B cell (primary cell): ENCODE data around the gene RNASEH1. TPM values are rescaled to one million over a fixed set of nuclear protein-coding genes. Genes with fewer than 3 reads are reported as not detected.
"Not testable (repeated sequence)": the region's sequence is repeated elsewhere in the genome, so short reads cannot be mapped to it uniquely, and the experiment has no call there.

Experiments
- ATAC-seq: fragments of 200-7000 bp; cut with Tn5 transposase; one replicate; pipeline ENCODE4 v1.10.0; 2021; ENCODE audit warnings: low read depth, mild to moderate bottlenecking, moderate number of reproducible peaks, moderate library complexity
- CTCF ChIA-PET: fragments of 350-600 bp; sonication (Branson Sonifier 250); formaldehyde crosslinking; loops from one replicate; lab custom pipeline; 2021; ENCODE audit warnings: antibody characterized with exemption, inconsistent platforms; lab: Charles Lee
- POLR2A ChIA-PET: fragments of 350-600 bp; sonication (Branson Sonifier 250); formaldehyde crosslinking; loops from one replicate; lab custom pipeline; 2021; ENCODE audit warnings: antibody characterized with exemption; lab: Charles Lee
- DNase-seq: peaks from one replicate; pipeline ENCODE4 v3.0.0; 2013
- H2AFZ ChIP-seq: 2 replicates; pipeline ENCODE4 v1.6.1; 2012; ENCODE audit warnings: mild to moderate bottlenecking, low read depth, low read length; ENCODE audit not compliant: insufficient read depth, poor library complexity, severe bottlenecking
- H3K27ac ChIP-seq, 2 donors: 1 replicate in 1 of 2; 2 replicates in 1 of 2; pipeline ENCODE4 v1.5.1; 2012 to 2013; ENCODE audit warnings: low read length in 2 of 2, mild to moderate bottlenecking in 2 of 2, moderate library complexity in 1 of 2
- H3K27me3 ChIP-seq, 4 experiments: fragments of 200-600 bp in 1 of 4; sonication (generic) in 1 of 4; replicated peaks in 1 of 4; 1 replicate in 2 of 4; 2 replicates in 2 of 4; pipeline versions ENCODE4 v1.6.1 to v1.7.0; 2013 to 2016; ENCODE audit warnings: low read length in 3 of 4, mild to moderate bottlenecking in 2 of 4, mixed read lengths in 1 of 4, moderate library complexity in 1 of 4; ENCODE audit not compliant: insufficient read depth in 4 of 4, control insufficient read depth in 3 of 4; ENCODE audit errors: control extremely low read depth in 1 of 4
- H3K36me3 ChIP-seq, 2 experiments: replicated peaks in 1 of 2; 1 replicate in 1 of 2; 2 replicates in 1 of 2; pipeline versions ENCODE4 v1.6.1 to v1.7.1; 2013; ENCODE audit warnings: low read length in 1 of 2; ENCODE audit not compliant: insufficient read depth in 2 of 2, control insufficient read depth in 1 of 2; ENCODE audit errors: control extremely low read depth in 1 of 2, extremely low read depth in 1 of 2
- H3K4me1 ChIP-seq, 2 donors: fragments of 200-600 bp in 1 of 2; sonication (generic) in 1 of 2; 1 replicate in 1 of 2; 2 replicates in 1 of 2; pipeline versions ENCODE4 v1.5.1 to v1.6.1; 2013 to 2017; ENCODE audit warnings: low read length in 2 of 2; ENCODE audit not compliant: control insufficient read depth in 2 of 2, insufficient read depth in 2 of 2
- H3K4me2 ChIP-seq: replicated peaks from 2 replicates; pipeline ENCODE3; 2012; ENCODE audit warnings: mild to moderate bottlenecking, low read depth, low read length; ENCODE audit not compliant: poor library complexity, severe bottlenecking
- H3K4me3 ChIP-seq, 5 experiments: fragments of 200-600 bp in 1 of 5; sonication (generic) in 1 of 5; 1 replicate in 3 of 5; 2 replicates in 2 of 5; pipeline versions ENCODE4 v1.5.1 to v1.7.0; 2011 to 2016; ENCODE audit warnings: low read length in 4 of 5, mild to moderate bottlenecking in 4 of 5, low read depth in 2 of 5, control low read depth in 1 of 5, moderate library complexity in 1 of 5; ENCODE audit not compliant: insufficient read depth in 1 of 5; ENCODE audit errors: control extremely low read depth in 1 of 5, extremely low read depth in 1 of 5
- H3K79me2 ChIP-seq: fragments of 200-600 bp; sonication (generic); one replicate; pipeline ENCODE4 v1.6.0; 2016; ENCODE audit warnings: low read length; ENCODE audit not compliant: control insufficient read depth, insufficient read depth
- H3K9ac ChIP-seq: fragments of 200-600 bp; sonication (generic); 2 replicates; pipeline ENCODE4 v1.6.1; 2017; ENCODE audit warnings: mild to moderate bottlenecking, low read length, moderate library complexity
- H3K9me3 ChIP-seq, 3 donors: one replicate each; pipeline versions ENCODE4 v1.6.1 to v1.7.1; 2013; ENCODE audit warnings: low read length in 2 of 3; ENCODE audit not compliant: control insufficient read depth in 2 of 3, insufficient read depth in 1 of 3; ENCODE audit errors: control extremely low read depth in 1 of 3
- H4K20me1 ChIP-seq: 2 replicates; pipeline ENCODE4 v1.6.0; 2012; ENCODE audit warnings: mild to moderate bottlenecking, low read length; ENCODE audit not compliant: insufficient read depth, control insufficient read depth, poor library complexity, severe bottlenecking
- H3K27ac Mint-ChIP-seq: one replicate; pipeline ENCODE4 v1.8.0; 2021; ENCODE audit warnings: mixed read lengths
- H3K27me3 Mint-ChIP-seq: one replicate; pipeline ENCODE4 v1.8.0; 2021; ENCODE audit warnings: mixed read lengths
- H3K4me1 Mint-ChIP-seq: one replicate; pipeline ENCODE4 v1.8.0; 2021; ENCODE audit warnings: mixed read lengths
- H3K4me3 Mint-ChIP-seq: one replicate; pipeline ENCODE4 v1.8.0; 2021; ENCODE audit warnings: mixed read lengths
- H3K9me3 Mint-ChIP-seq: one replicate; pipeline ENCODE4 v1.8.0; 2022; ENCODE audit warnings: mixed read lengths; ENCODE audit not compliant: insufficient read depth
- EZH2 ChIP-seq: IDR thresholded peaks from 2 replicates; pipeline ENCODE4 v1.6.1; 2012; ENCODE audit warnings: borderline replicate concordance, low read depth, mild to moderate bottlenecking, moderate library complexity, low read length; ENCODE audit not compliant: insufficient read depth, poor library complexity, severe bottlenecking
- WGBS: methylation state at CpG from one replicate; pipeline ENCODE4 v1.1.5; 2013; ENCODE audit warnings: missing lambda C conversion rate; ENCODE audit not compliant: insufficient coverage; 5-methylcytosine and 5-hydroxymethylcytosine counted together
- intact Hi-C: fragments of 100-400 bp; cut with micrococcal nuclease; formaldehyde crosslinking; loops from one replicate; pipeline ENCODE4 v1.10.0; 2022
- polyA plus RNA-seq: library from polyadenylated mRNA; depleted of rRNA; stranded (reverse); fragments of >200 nt; gene quantifications from 2 replicates; pipeline ENCODE4 v1.2.3, GENCODE V29; 2012
- total RNA-seq, 2 donors: library from RNA; stranded (reverse); fragments of 120-200 nt in 1 of 2; gene quantifications; 1 replicate in 1 of 2; 2 replicates in 1 of 2; pipeline versions ENCODE4 v1.2.3 to v1.2.4, GENCODE V29; 2013 to 2022
- TF ChIP-seq, protein P1 (sequence below): fragments of 200-600 bp; IDR thresholded peaks from one replicate; pipeline ENCODE4 v1.8.0; 2022; ENCODE audit warnings: antibody characterized with exemption, mild to moderate bottlenecking

Gene RNASEH1
- total and polyA plus RNA-seq, 2 donors (not counting 1 experiment from before 2014, with no cell fraction given), result 7.2 to 25.1 TPM

DNA sequence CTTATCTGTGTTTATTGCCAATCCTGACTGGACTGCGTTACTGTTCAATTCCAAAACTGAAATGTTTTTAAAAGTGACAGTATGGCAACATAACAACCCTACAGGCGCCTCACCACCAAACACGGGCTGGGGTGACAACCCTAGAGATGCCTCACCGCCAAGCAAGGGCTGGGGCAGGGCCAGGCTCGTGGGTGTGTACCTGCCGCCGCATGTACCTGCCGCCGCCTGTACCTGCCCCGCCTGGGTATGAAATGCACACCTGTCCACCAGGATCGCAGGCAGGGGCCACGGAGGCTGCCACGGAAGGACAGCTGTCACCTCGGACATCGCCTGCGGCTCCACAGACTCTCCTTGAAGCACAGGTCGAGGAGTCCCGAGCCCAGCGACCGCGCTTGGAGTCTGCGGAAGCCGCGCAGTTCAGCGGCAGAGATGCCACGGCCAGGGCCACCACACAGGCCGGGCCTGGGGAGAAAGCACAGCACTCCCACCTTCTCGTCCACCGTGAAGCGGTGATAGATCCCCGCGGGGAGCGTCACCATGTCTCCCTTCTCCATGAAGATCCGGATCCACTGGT lies 57.7 kb downstream of the RNASEH1 start:
- CTCF ChIA-PET, result no interaction called here
- peaks cover 16% of the 10 kb centered on the region for H3K79me2 ChIP-seq
- peaks cover 3 to 44% of the 10 kb centered on the region in 2 experiments for H3K36me3 ChIP-seq
- WGBS, result 97% methylated on average over 30 of the region's 34 CpGs
- POLR2A ChIA-PET, result no interaction called here
- TF ChIP-seq, protein P1, sequence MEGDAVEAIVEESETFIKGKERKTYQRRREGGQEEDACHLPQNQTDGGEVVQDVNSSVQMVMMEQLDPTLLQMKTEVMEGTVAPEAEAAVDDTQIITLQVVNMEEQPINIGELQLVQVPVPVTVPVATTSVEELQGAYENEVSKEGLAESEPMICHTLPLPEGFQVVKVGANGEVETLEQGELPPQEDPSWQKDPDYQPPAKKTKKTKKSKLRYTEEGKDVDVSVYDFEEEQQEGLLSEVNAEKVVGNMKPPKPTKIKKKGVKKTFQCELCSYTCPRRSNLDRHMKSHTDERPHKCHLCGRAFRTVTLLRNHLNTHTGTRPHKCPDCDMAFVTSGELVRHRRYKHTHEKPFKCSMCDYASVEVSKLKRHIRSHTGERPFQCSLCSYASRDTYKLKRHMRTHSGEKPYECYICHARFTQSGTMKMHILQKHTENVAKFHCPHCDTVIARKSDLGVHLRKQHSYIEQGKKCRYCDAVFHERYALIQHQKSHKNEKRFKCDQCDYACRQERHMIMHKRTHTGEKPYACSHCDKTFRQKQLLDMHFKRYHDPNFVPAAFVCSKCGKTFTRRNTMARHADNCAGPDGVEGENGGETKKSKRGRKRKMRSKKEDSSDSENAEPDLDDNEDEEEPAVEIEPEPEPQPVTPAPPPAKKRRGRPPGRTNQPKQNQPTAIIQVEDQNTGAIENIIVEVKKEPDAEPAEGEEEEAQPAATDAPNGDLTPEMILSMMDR, result no peak
- no peak for TF ChIP-seq EZH2
- no peaks in the 10 kb centered on the region for H3K4me1 Mint-ChIP-seq
- no peak overlapping the region for H3K27ac Mint-ChIP-seq
- no peaks in the 10 kb centered on the region for H3K27me3 Mint-ChIP-seq
- no peaks in the 10 kb centered on the region for H3K27me3 ChIP-seq
- ATAC-seq (no peak), DNase-seq (no peak)
- no peak overlapping the region for H3K4me3 Mint-ChIP-seq
- no peak overlapping the region for H3K9ac ChIP-seq
- H2AFZ ChIP-seq, result no peak overlapping the region
- no peak overlapping the region for H3K27ac ChIP-seq
- no peak overlapping the region for H3K4me2 ChIP-seq
- H4K20me1 ChIP-seq, result no peaks in the 10 kb centered on the region
- intact Hi-C loops, result no loop called here
- H3K9me3 ChIP-seq, result no peaks in the 10 kb centered on the region
- no peaks in the 10 kb centered on the region for H3K9me3 Mint-ChIP-seq
- H3K4me3 ChIP-seq, result no peak overlapping the region
- no peaks in the 10 kb centered on the region for H3K4me1 ChIP-seq

DNA sequence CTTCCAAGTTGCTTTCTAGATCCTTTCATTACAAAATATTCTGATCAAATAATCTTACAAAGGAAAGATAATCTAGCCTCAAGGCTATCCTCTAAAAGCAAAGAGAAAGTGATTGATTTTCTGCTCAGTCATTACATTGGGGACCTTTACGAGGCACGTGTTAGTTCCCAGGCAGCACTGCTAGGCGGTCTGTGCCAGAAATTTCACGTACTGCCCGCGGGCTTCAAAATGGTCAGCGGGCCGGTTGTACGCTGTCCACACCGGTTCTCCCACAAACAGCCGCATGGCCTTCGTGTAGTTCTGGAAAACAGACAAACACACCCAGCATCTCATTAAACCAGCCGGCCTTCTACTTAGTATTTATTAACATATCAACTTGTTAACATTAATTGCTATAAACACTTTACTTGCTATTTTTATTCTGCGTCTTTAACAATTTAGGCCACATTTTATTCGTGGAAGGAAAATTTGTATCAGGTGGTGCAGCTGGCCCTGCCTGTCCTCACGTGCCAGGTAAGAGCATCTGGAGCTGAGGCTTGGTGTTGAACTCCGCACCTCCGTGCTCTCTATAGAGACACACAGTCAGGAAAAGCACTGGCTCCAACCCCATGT lies 59.2 kb downstream of the RNASEH1 start:
- Histone ChIP-seq H3K27me3 (no peaks in the 10 kb centered on the region), H3K9me3 (no peaks in the 10 kb centered on the region), H3K9ac (no peak overlapping the region), H4K20me1 (no peaks in the 10 kb centered on the region), H3K4me1 (no peaks in the 10 kb centered on the region), H3K4me3 (no peak overlapping the region), H3K27ac (no peak overlapping the region), H2AFZ (no peak overlapping the region), H3K36me3 (peaks cover 3 to 35% of the 10 kb centered on the region in 2 experiments), H3K79me2 (peaks cover 9% of the 10 kb centered on the region), H3K4me2 (no peak overlapping the region)
- no peak for ATAC-seq
- over 99% methylated on average over 17 of the region's 18 CpGs for WGBS
- no peaks in the 10 kb centered on the region for H3K4me1 Mint-ChIP-seq
- intact Hi-C loops, result no loop called here
- ChIA-PET POLR2A (no interaction called here), CTCF (no interaction called here)
- no peaks in the 10 kb centered on the region for H3K27me3 Mint-ChIP-seq
- no peak for DNase-seq
- H3K9me3 Mint-ChIP-seq, result no peaks in the 10 kb centered on the region
- H3K27ac Mint-ChIP-seq, result no peak overlapping the region
- TF ChIP-seq, protein P1, result no peak
- no peak for TF ChIP-seq EZH2
- no peak overlapping the region for H3K4me3 Mint-ChIP-seq

DNA sequence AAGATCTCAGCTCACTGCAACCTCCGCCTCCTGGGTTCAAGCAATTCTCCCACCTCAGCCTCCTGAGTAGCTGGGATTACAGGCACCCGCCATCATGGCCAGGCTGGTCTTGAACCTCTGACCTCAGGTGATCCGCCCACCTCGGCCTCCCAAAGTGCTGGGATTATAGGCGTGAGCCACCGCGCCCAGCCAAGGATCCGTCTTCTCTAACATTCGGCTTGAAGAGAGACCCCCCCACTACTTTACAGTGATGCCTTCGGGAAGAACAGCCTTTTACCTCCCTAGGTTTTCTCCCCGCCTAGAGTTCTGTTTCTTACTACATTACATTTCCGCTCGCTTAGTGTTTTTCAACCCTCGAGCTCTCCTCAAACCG lies 61.4 kb downstream of the RNASEH1 start:
- H3K4me1 Mint-ChIP-seq, H2AFZ ChIP-seq, H3K79me2 ChIP-seq, intact Hi-C loops, H3K9me3 ChIP-seq, H3K27ac Mint-ChIP-seq, CTCF ChIA-PET, H3K9me3 Mint-ChIP-seq, H3K27me3 ChIP-seq, DNase-seq, H4K20me1 ChIP-seq, H3K27me3 Mint-ChIP-seq, H3K4me3 ChIP-seq, H3K4me3 Mint-ChIP-seq, H3K9ac ChIP-seq, POLR2A ChIA-PET, H3K4me2 ChIP-seq, ATAC-seq, H3K4me1 ChIP-seq, H3K27ac ChIP-seq: not testable (repeated sequence)
- peaks cover 0 to 30% of the 10 kb centered on the region in 2 experiments for H3K36me3 ChIP-seq
- WGBS, result 94% methylated on average over 7 of the region's 15 CpGs
